ENCODE measurements around the gene KAZN.

- TF ChIP-seq POLR2A (IDR thresholded peaks at IDR 0.05) (no peak), CTCF (IDR thresholded peaks at IDR 0.05 in 8 of 11, conservative IDR thresholded peaks at IDR 0.05 in 3 of 11) (no peak), POLR2AphosphoS5 (IDR thresholded peaks at IDR 0.05) (no peak)
These were observed 127.2 kb downstream of the KAZN start for GRCh38 chr1:14725695-14726094.
